Karpas-422 (cell line): Measurements from ENCODE around the gene DDIAS. TPM values are rescaled to one million over a fixed set of nuclear protein-coding genes. Genes with fewer than 3 reads are reported as not detected.
"Not testable (repeated sequence)": the region's sequence is repeated elsewhere in the genome, so short reads cannot be mapped to it uniquely, and the experiment has no call there.

Source experiments
- DNase-seq: peaks from one replicate; pipeline ENCODE4 v3.0.0-alpha.2; 2015
- H2AFZ ChIP-seq: fragments of 200-600 bp; sonication (generic); 2 replicates; pipeline ENCODE4 v1.6.1; 2014; ENCODE audit warnings: antibody characterized with exemption, low read length, mixed read lengths
- H3K27ac ChIP-seq: fragments of 200-600 bp; sonication (generic); 2 replicates; pipeline ENCODE4 v1.5.1; 2014; ENCODE audit warnings: mild to moderate bottlenecking, low read length, moderate library complexity
- H3K27me3 ChIP-seq: fragments of 200-600 bp; sonication (generic); 2 replicates; pipeline ENCODE4 v1.6.1; 2014; ENCODE audit warnings: low read length, mixed read lengths
- H3K36me3 ChIP-seq: fragments of 200-600 bp; sonication (generic); 2 replicates; pipeline ENCODE4 v1.6.1; 2014; ENCODE audit warnings: low read length, mixed read lengths; ENCODE audit not compliant: insufficient read depth
- H3K4me1 ChIP-seq: fragments of 200-600 bp; sonication (generic); 2 replicates; pipeline ENCODE4 v1.6.1; 2014; ENCODE audit warnings: mild to moderate bottlenecking, low read length, mixed read lengths
- H3K4me2 ChIP-seq: fragments of 200-600 bp; sonication (generic); 2 replicates; pipeline ENCODE4 v1.6.1; 2014; ENCODE audit warnings: low read length, low read depth, mild to moderate bottlenecking; ENCODE audit not compliant: poor library complexity, severe bottlenecking
- H3K4me3 ChIP-seq: fragments of 200-600 bp; sonication (generic); 2 replicates; pipeline ENCODE4 v1.5.1; 2014; ENCODE audit warnings: mild to moderate bottlenecking, antibody characterized with exemption, low read length, mixed read lengths
- H3K79me2 ChIP-seq: fragments of 200-600 bp; sonication (generic); 2 replicates; pipeline ENCODE4 v1.6.1; 2014; ENCODE audit warnings: mild to moderate bottlenecking, low read length, mixed read lengths
- H3K9ac ChIP-seq: fragments of 200-600 bp; sonication (generic); 2 replicates; pipeline ENCODE4 v1.6.0; 2014; ENCODE audit warnings: low read length
- H3K9me2 ChIP-seq: fragments of 200-600 bp; sonication (generic), shearing (Covaris generic); replicated peaks from 2 replicates; pipeline ENCODE4 v1.6.0; 2014; ENCODE audit warnings: mild to moderate bottlenecking, low read length, moderate library complexity; ENCODE audit not compliant: insufficient read depth
- H3K9me3 ChIP-seq: fragments of 300-700, 200-600 bp; sonication (generic); 2 replicates; pipeline ENCODE4 v1.6.1; 2014; ENCODE audit warnings: low read length, mixed read lengths
- H4K20me1 ChIP-seq: fragments of 200-600 bp; sonication (generic); 2 replicates; pipeline ENCODE4 v1.6.1; 2014; ENCODE audit warnings: mild to moderate bottlenecking, antibody characterized with exemption, low read length, low read depth; ENCODE audit not compliant: insufficient read depth
- total RNA-seq: library from RNA; depleted of rRNA; stranded (reverse); fragments of >200 nt; shearing (Covaris generic); gene quantifications from 2 replicates; pipeline ENCODE4 v1.2.3, GENCODE V29; 2014; ENCODE audit warnings: low replicate concordance

DDIAS gene
- total RNA-seq, 1 experiment from 2014 or later, result 26.8 TPM

GRCh38 chr11:82919786-82920185, 18.2 kb downstream of the DDIAS start:
- peaks cover 86% of the 10 kb centered on the region for H3K79me2 ChIP-seq
- not testable (repeated sequence) for H3K27me3 ChIP-seq, H3K9me3 ChIP-seq, DNase-seq, H3K9me2 ChIP-seq, H4K20me1 ChIP-seq, H2AFZ ChIP-seq, H3K9ac ChIP-seq, H3K4me3 ChIP-seq, H3K4me2 ChIP-seq
- H3K36me3 ChIP-seq, result peaks cover 65% of the 10 kb centered on the region
- H3K4me1 ChIP-seq, result peaks cover 31% of the 10 kb centered on the region
- peak overlapping the region; percentile 46 for H3K27ac ChIP-seq

- not testable (repeated sequence) for H2AFZ ChIP-seq, H3K4me3 ChIP-seq, H4K20me1 ChIP-seq, H3K27me3 ChIP-seq, H3K9ac ChIP-seq, H3K4me2 ChIP-seq, H3K9me3 ChIP-seq, H3K9me2 ChIP-seq, DNase-seq
- Histone ChIP-seq H3K79me2 (peaks cover 88% of the 10 kb centered on the region), H3K27ac (peak overlapping the region; percentile 46), H3K36me3 (peaks cover 65% of the 10 kb centered on the region), H3K4me1 (peaks cover 33% of the 10 kb centered on the region)
Observed at GRCh38 chr11:82920227-82920626, 18.7 kb downstream of the DDIAS start.

GRCh38 chr11:82922396-82923173, 21.0 kb downstream of the DDIAS start:
- H3K4me2 ChIP-seq, H3K27me3 ChIP-seq, H3K4me3 ChIP-seq, DNase-seq, H3K9me2 ChIP-seq, H3K9me3 ChIP-seq, H4K20me1 ChIP-seq, H3K9ac ChIP-seq, H2AFZ ChIP-seq: not testable (repeated sequence)
- Histone ChIP-seq H3K27ac (peak overlapping the region; percentile 10; the same call in 1 of the 2 replicates), H3K4me1 (peaks cover 41% of the 10 kb centered on the region), H3K79me2 (peaks cover 74% of the 10 kb centered on the region), H3K36me3 (peaks cover 52% of the 10 kb centered on the region)

GRCh38 chr11:82924522-82925224, 23.1 kb downstream of the DDIAS start:
- no peaks in the 10 kb centered on the region for H3K9me2 ChIP-seq
- peaks cover 62% of the 10 kb centered on the region for H3K4me1 ChIP-seq
- DNase-seq, result no peak
- H3K27me3 ChIP-seq, result no peaks in the 10 kb centered on the region
- no peak overlapping the region for H3K9ac ChIP-seq
- H3K27ac ChIP-seq, result peak overlapping the region; percentile 57
- H3K4me2 ChIP-seq, result no peak overlapping the region
- H3K79me2 ChIP-seq, result peaks cover 61% of the 10 kb centered on the region
- H2AFZ ChIP-seq, result no peak overlapping the region
- H3K36me3 ChIP-seq, result peaks cover 41% of the 10 kb centered on the region
- H3K9me3 ChIP-seq, result no peaks in the 10 kb centered on the region
- no peak overlapping the region for H3K4me3 ChIP-seq
- H4K20me1 ChIP-seq, result no peaks in the 10 kb centered on the region

- peak; percentile 93 for DNase-seq
- H3K4me2 ChIP-seq, result peak overlapping the region; percentile 43
Observed at GRCh38 chr11:82927264-82927880, 25.8 kb downstream of the DDIAS start.

GRCh38 chr11:82929121-82929520, 27.6 kb downstream of the DDIAS start:
- H3K79me2 ChIP-seq, result peaks cover 23% of the 10 kb centered on the region
- DNase-seq, result peak; percentile 93
- no peak overlapping the region for H2AFZ ChIP-seq
- H3K36me3 ChIP-seq, result peaks cover 53% of the 10 kb centered on the region
- H3K4me2 ChIP-seq, result peak overlapping the region; percentile 81
- H3K27me3 ChIP-seq, result no peaks in the 10 kb centered on the region
- peak overlapping the region; percentile 97 for H3K27ac ChIP-seq
- peaks cover 80% of the 10 kb centered on the region for H3K4me1 ChIP-seq
- H3K4me3 ChIP-seq, result peak overlapping the region; percentile 56; the same call in 1 of the 2 replicates
- no peaks in the 10 kb centered on the region for H3K9me2 ChIP-seq
- H4K20me1 ChIP-seq, result no peaks in the 10 kb centered on the region
- H3K9me3 ChIP-seq, result no peaks in the 10 kb centered on the region
- H3K9ac ChIP-seq, result peak overlapping the region; percentile 73

More at GRCh38 chr11:82927264-82927880, 25.8 kb downstream of the DDIAS start:
- Histone ChIP-seq H4K20me1 (no peaks in the 10 kb centered on the region), H2AFZ (no peak overlapping the region), H3K4me3 (0 out of 2 replicates have a peak overlapping the region, but pooled peaks have one; percentile 16), H3K9me2 (no peaks in the 10 kb centered on the region), H3K9ac (peak overlapping the region; percentile 33), H3K27ac (peak overlapping the region; percentile 97), H3K4me1 (peaks cover 74% of the 10 kb centered on the region), H3K27me3 (no peaks in the 10 kb centered on the region), H3K36me3 (peaks cover 48% of the 10 kb centered on the region), H3K9me3 (no peaks in the 10 kb centered on the region), H3K79me2 (peaks cover 40% of the 10 kb centered on the region)

- peak overlapping the region; percentile 97 for H3K27ac ChIP-seq
- H3K4me3 ChIP-seq, result peak overlapping the region; percentile 56
- H3K9me3 ChIP-seq, result no peaks in the 10 kb centered on the region
- H4K20me1 ChIP-seq, result no peaks in the 10 kb centered on the region
- H2AFZ ChIP-seq, result no peak overlapping the region
- peak overlapping the region; percentile 73 for H3K9ac ChIP-seq
- no peaks in the 10 kb centered on the region for H3K27me3 ChIP-seq
- DNase-seq, result peak; percentile 88
- H3K9me2 ChIP-seq, result no peaks in the 10 kb centered on the region
- H3K4me1 ChIP-seq, result peaks cover 72% of the 10 kb centered on the region
- H3K79me2 ChIP-seq, result peaks cover 14% of the 10 kb centered on the region
- peaks cover 56% of the 10 kb centered on the region for H3K36me3 ChIP-seq
- peak overlapping the region; percentile 81 for H3K4me2 ChIP-seq
Observed at GRCh38 chr11:82930229-82930628, 28.7 kb downstream of the DDIAS start.

- Histone ChIP-seq H3K4me2 (peak overlapping the region; percentile 81), H3K9ac (peak overlapping the region; percentile 56), H3K4me1 (peaks cover 72% of the 10 kb centered on the region), H3K9me2 (no peaks in the 10 kb centered on the region), H3K27me3 (no peaks in the 10 kb centered on the region), H3K36me3 (peaks cover 55% of the 10 kb centered on the region), H3K79me2 (peaks cover 12% of the 10 kb centered on the region), H3K27ac (peak overlapping the region; percentile 97), H3K4me3 (no peak overlapping the region), H2AFZ (no peak overlapping the region), H4K20me1 (no peaks in the 10 kb centered on the region), H3K9me3 (no peaks in the 10 kb centered on the region)
- DNase-seq, result no peak
Observed at GRCh38 chr11:82930734-82931133, 29.2 kb downstream of the DDIAS start.
